Measurements from ENCODE around the gene OR12D1. TPM values are rescaled to one million over a fixed set of nuclear protein-coding genes. Genes with fewer than 3 reads are reported as not detected.
"Not testable (repeated sequence)": the region's sequence is repeated elsewhere in the genome, so short reads cannot be mapped to it uniquely, and the experiment has no call there.

OR12D1 gene
- total RNA-seq, 1 donor from 2014 or later: not detected

- Mint-ChIP-seq H3K27ac (no peak within 1 kb of the TSS), H3K4me1 (ENCODE audit: low read depth) (no peaks in the 10 kb centered on the region), H3K4me3 (ENCODE audit: low read depth) (no peak within 1 kb of the TSS), H3K9me3 (no peaks in the 10 kb centered on the region), H3K36me3 (ENCODE audit: low read depth) (no peaks in the 10 kb centered on the region), H3K27me3 (ENCODE audit: low read depth) (peaks cover 12% of the 10 kb centered on the region)
- DNase-seq (ENCODE audit: low spot score): no peak
- intact Hi-C loops (cut with micrococcal nuclease): no loop called here
Measured at GRCh38 chr6:29439006-29439405, 24.3 kb downstream of the OR12D1 start, which contains the start of gene OR10C1. Gene OR10C1, plus strand, starts transcription at chr6:29439306. Its CDS starts 710 bp downstream, at chr6:29440016.

GRCh38 chr6:29442719-29443118, 28.0 kb downstream of the OR12D1 start:
- Mint-ChIP-seq H3K36me3 (ENCODE audit: low read depth) (no peaks in the 10 kb centered on the region), H3K4me1 (ENCODE audit: low read depth) (no peaks in the 10 kb centered on the region), H3K27me3 (ENCODE audit: low read depth) (peaks cover 11% of the 10 kb centered on the region), H3K4me3 (ENCODE audit: low read depth) (no peak overlapping the region), H3K9me3 (no peaks in the 10 kb centered on the region), H3K27ac (no peak overlapping the region)
- intact Hi-C loops (cut with micrococcal nuclease): no loop called here
- no peak for DNase-seq (ENCODE audit: low spot score)

- DNase-seq (ENCODE audit: low spot score); H3K4me3 Mint-ChIP-seq (ENCODE audit: low read depth); H3K27me3 Mint-ChIP-seq (ENCODE audit: low read depth); H3K9me3 Mint-ChIP-seq; intact Hi-C loops (cut with micrococcal nuclease); H3K27ac Mint-ChIP-seq; H3K36me3 Mint-ChIP-seq (ENCODE audit: low read depth); H3K4me1 Mint-ChIP-seq (ENCODE audit: low read depth): not testable (repeated sequence)
Measured at GRCh38 chr6:29444031-29444430, 29.3 kb downstream of the OR12D1 start.

DNA sequence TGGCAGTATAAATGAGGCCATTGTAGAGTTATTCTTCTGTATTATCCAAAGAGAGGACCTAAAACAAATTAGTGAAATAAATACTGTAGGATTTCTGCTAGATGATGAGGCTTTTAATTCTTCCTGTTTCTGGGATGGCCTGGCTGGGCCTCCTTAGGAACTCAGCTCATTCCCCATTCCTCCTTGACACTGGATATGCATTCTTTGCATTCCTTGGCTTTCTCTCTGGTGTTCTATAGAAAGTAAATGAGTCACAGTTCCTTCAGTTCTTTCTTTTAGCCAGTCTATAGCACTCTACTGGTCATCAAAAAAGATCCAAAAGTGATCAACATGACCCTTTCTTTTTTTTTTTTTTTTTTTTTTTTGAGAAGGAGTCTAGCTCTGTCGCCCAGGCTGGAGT, 32.9 kb downstream of the OR12D1 start:
- no peak overlapping the region for H3K4me3 Mint-ChIP-seq (ENCODE audit: low read depth)
- H3K4me1 Mint-ChIP-seq (ENCODE audit: low read depth): no peaks in the 10 kb centered on the region
- H3K27ac Mint-ChIP-seq: no peak overlapping the region
- no peaks in the 10 kb centered on the region for H3K36me3 Mint-ChIP-seq (ENCODE audit: low read depth)
- peaks cover 10% of the 10 kb centered on the region for H3K9me3 Mint-ChIP-seq
- peaks cover 10% of the 10 kb centered on the region for H3K27me3 Mint-ChIP-seq (ENCODE audit: low read depth)
- intact Hi-C loops (cut with micrococcal nuclease): no loop called here
- DNase-seq (ENCODE audit: low spot score): no peak

DNA sequence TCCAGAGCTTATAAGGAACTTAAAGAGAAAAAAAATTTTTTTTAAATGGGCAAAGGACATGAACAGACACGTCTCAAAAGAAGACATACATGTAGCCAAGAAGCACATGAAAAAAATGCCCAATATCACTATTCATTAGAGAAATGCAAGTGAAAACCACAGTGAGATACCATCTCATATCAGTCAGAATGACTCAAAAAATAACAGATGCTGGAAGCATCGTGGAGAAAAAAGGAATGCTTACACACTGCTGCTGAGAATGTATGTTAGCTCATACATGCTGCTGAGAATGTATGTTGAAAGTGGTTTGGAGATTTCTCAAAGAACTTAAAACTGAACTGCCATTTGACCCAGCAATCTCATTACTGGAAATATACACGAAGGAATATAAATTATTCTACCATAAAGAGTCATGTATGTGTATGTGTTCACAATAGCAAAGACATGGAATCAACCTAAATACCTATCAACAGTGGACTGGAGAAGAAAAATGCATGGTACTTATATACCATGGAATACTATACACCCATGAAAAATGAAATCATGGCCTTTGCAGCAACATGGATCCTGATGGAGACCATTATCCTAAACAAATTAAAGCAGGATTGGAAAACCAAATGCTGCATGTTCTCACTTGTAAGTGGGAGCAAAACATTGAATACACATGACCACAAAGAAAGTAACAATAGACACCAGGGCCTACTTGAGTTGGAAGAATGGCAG, 36.9 kb downstream of the OR12D1 start:
- H3K36me3 Mint-ChIP-seq (ENCODE audit: low read depth): no peaks in the 10 kb centered on the region
- H3K9me3 Mint-ChIP-seq: peaks cover 10% of the 10 kb centered on the region
- no peak overlapping the region for H3K27ac Mint-ChIP-seq
- intact Hi-C loops (cut with micrococcal nuclease): no loop called here
- DNase-seq (ENCODE audit: low spot score): no peak
- peaks cover 16% of the 10 kb centered on the region for H3K27me3 Mint-ChIP-seq (ENCODE audit: low read depth)
- H3K4me1 Mint-ChIP-seq (ENCODE audit: low read depth): no peaks in the 10 kb centered on the region
- no peak overlapping the region for H3K4me3 Mint-ChIP-seq (ENCODE audit: low read depth)

DNA sequence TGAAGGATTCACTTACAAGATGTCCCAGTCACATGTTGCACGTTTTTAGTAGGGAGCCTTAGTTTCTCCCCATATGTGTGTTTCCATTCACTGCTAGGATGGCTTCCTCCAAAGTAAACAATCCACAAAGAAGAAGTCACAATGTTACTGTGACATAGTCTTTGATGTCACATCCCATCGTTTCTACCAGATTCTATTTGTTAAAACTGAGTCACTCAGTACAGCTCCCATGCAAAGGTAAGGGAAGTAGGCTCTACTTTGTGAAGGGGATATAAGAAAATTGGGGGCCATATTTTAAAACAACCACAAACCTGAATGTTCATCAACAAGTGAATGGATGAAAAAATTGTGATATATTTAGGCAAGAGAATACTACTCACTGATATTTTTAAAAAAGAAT, 42.2 kb downstream of the OR12D1 start, which contains the start of the genes OR11A1 and OR2H1:
OR11A1 (minus strand) TSS at position 101 of the 400 bp plus-strand sequence. CDS start 29,430 bp downstream, outside the sequence.
OR2H1 (plus strand) TSS at position 185 of the 400 bp plus-strand sequence. CDS start 4,615 bp downstream, outside the sequence.
- H3K27me3 Mint-ChIP-seq (ENCODE audit: low read depth): peaks cover 20% of the 10 kb centered on the region
- no peaks in the 10 kb centered on the region for H3K36me3 Mint-ChIP-seq (ENCODE audit: low read depth)
- no peak within 1 kb of the TSS for H3K4me3 Mint-ChIP-seq (ENCODE audit: low read depth)
- peaks cover 3% of the 10 kb centered on the region for H3K9me3 Mint-ChIP-seq
- DNase-seq (ENCODE audit: low spot score): no peak
- H3K27ac Mint-ChIP-seq: no peak within 1 kb of the TSS
- no peaks in the 10 kb centered on the region for H3K4me1 Mint-ChIP-seq (ENCODE audit: low read depth)
- intact Hi-C loops (cut with micrococcal nuclease): no loop called here

DNA sequence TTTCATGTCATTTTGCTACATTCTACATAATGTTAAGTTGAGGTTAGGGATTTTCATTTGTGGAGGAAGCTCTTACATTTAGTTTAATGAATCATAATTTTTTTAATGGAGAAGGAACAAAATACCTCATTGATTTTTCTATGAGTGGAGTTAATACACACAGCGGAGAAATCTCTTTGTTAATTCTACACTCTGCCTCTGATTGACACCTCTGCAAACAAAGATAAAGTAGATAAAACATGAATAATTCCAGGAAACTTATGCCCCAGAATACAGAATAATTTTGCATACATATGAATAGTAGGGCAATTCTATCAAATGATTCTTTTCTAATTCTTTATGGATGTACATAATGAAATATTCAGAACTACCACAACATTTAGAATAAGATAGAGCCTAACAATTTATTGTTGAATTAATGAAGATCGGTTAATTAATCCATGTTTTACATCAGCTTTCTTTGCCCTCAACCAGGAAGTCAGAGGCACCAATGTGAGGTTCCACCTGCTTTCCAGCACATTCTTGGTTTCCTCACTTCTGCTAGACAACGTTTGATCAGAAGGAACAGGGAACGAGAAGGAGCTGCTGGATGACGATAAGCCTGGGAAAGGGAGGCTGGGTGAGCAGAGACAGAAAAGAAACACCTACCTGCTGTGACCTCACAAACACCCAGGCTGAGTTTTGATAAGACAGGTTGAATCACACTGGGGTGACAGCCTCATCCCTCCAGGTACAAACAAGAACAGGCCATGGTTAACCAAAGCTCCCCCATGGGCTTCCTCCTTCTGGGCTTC, 46.5 kb downstream of the OR12D1 start:
- intact Hi-C loops (cut with micrococcal nuclease): no loop called here
- no peak for DNase-seq (ENCODE audit: low spot score)
- H3K27me3 Mint-ChIP-seq (ENCODE audit: low read depth): peaks cover 20% of the 10 kb centered on the region
- H3K4me1 Mint-ChIP-seq (ENCODE audit: low read depth): no peaks in the 10 kb centered on the region
- no peaks in the 10 kb centered on the region for H3K9me3 Mint-ChIP-seq
- no peaks in the 10 kb centered on the region for H3K36me3 Mint-ChIP-seq (ENCODE audit: low read depth)
- H3K4me3 Mint-ChIP-seq (ENCODE audit: low read depth): no peak overlapping the region
- H3K27ac Mint-ChIP-seq: no peak overlapping the region

GRCh38 chr6:29462022-29462421, 47.3 kb downstream of the OR12D1 start:
- Mint-ChIP-seq H3K4me3 (ENCODE audit: low read depth) (no peak overlapping the region), H3K27me3 (ENCODE audit: low read depth) (peaks cover 20% of the 10 kb centered on the region), H3K9me3 (no peaks in the 10 kb centered on the region), H3K4me1 (ENCODE audit: low read depth) (no peaks in the 10 kb centered on the region), H3K27ac (no peak overlapping the region), H3K36me3 (ENCODE audit: low read depth) (no peaks in the 10 kb centered on the region)
- intact Hi-C loops (cut with micrococcal nuclease): no loop called here
- DNase-seq (ENCODE audit: low spot score): no peak

DNA sequence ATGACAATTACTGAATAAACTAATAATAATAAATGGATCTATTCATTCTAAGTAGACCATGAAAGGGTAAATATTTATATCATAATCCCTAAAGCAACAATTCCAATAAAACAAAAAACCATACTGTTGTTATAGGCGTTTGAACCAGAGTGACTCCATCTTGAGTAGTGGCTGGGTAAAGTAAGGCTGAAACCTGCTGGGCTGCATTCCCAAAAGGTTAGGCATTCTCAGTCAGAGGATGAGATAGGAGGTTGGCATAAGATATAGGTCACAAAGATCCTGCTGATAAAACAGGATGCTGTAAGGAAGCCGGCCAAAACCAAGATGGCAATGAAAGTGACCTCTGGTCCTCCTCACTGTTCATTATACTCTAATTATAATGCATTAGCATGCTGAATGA, 50.6 kb downstream of the OR12D1 start:
- H3K27ac Mint-ChIP-seq: no peak overlapping the region
- H3K36me3 Mint-ChIP-seq (ENCODE audit: low read depth): no peaks in the 10 kb centered on the region
- H3K4me3 Mint-ChIP-seq (ENCODE audit: low read depth): no peak overlapping the region
- intact Hi-C loops (cut with micrococcal nuclease): no loop called here
- peaks cover 8% of the 10 kb centered on the region for H3K27me3 Mint-ChIP-seq (ENCODE audit: low read depth)
- no peaks in the 10 kb centered on the region for H3K4me1 Mint-ChIP-seq (ENCODE audit: low read depth)
- H3K9me3 Mint-ChIP-seq: no peaks in the 10 kb centered on the region
- no peak for DNase-seq (ENCODE audit: low spot score)

DNA sequence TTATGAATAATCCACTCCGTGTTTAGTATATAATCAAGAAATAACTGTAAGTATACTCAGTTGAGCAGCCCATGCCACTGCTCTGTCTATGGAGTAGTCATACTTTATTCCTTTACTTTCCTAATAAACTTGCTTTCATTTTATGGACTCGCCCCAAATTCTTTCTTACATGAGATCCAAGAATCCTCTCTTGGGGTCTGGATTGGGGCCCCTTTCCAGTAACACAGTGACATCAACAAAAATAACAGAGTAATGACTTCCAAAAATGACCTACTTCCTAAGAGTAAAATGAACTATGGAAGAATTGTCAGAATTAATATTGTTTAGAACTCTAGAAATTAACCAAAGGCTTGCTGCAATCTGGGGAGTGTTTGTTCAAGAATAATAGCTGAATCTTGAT, 51.1 kb downstream of the OR12D1 start:
- peaks cover 8% of the 10 kb centered on the region for H3K27me3 Mint-ChIP-seq (ENCODE audit: low read depth)
- no peak overlapping the region for H3K27ac Mint-ChIP-seq
- no peaks in the 10 kb centered on the region for H3K4me1 Mint-ChIP-seq (ENCODE audit: low read depth)
- no peaks in the 10 kb centered on the region for H3K36me3 Mint-ChIP-seq (ENCODE audit: low read depth)
- no peak overlapping the region for H3K4me3 Mint-ChIP-seq (ENCODE audit: low read depth)
- DNase-seq (ENCODE audit: low spot score): no peak
- intact Hi-C loops (cut with micrococcal nuclease): no loop called here
- no peaks in the 10 kb centered on the region for H3K9me3 Mint-ChIP-seq

DNA sequence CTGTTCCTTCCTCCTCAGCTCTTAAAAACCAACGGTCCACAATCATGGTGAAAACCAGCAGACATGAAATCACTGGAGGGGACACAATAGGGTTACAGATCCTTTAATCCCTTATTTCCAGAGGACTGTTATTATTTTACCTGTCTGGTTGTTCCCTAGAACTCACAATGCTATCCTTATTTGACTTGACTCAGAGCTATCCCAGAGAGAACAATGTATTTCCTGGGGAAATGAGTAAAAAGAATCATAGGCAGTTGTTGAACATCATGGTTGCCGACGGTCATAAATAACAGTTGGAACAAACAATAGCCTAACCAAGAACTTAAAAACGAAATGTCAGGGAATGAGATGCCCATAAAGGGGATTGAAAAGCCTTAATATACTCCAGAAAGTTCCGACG, 51.5 kb downstream of the OR12D1 start:
- Mint-ChIP-seq H3K36me3 (ENCODE audit: low read depth) (no peaks in the 10 kb centered on the region), H3K4me1 (ENCODE audit: low read depth) (no peaks in the 10 kb centered on the region), H3K9me3 (no peaks in the 10 kb centered on the region), H3K27me3 (ENCODE audit: low read depth) (peaks cover 8% of the 10 kb centered on the region), H3K4me3 (ENCODE audit: low read depth) (no peak overlapping the region), H3K27ac (no peak overlapping the region)
- intact Hi-C loops (cut with micrococcal nuclease): no loop called here
- DNase-seq (ENCODE audit: low spot score): no peak
